Inflammatory macrophage treated with lipopolysaccharide for 4 hours (primary cell): ENCODE results near the gene REEP1.

Source experiments
- DNase-seq: peaks from one replicate; pipeline ENCODE4 v3.0.0-alpha.2; 2020

The REEP1 gene

GRCh38 chr2:86189782-86190416 lies 147.5 kb downstream of the REEP1 start:
- DNase-seq = no peak

DNA sequence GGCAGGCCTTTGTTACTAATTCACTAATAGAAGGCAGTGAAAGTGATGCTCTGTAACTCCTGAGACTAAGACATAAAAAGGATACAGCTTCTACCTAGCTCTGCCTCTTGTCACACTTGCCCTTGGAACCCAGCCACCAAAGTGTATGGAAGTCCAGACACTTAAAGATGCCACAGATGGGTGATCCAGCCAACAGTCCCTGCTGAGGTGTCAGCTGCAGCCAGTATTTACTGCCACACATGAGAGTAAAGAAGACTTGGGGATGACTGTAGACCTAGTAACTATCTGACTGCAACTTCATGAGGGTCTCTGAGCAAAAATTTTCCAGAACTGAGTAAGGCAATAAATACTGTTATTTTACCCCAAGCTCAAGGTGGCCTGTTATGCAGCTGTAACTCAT lies 151.0 kb downstream of the REEP1 start:
- DNase-seq = no peak

DNA sequence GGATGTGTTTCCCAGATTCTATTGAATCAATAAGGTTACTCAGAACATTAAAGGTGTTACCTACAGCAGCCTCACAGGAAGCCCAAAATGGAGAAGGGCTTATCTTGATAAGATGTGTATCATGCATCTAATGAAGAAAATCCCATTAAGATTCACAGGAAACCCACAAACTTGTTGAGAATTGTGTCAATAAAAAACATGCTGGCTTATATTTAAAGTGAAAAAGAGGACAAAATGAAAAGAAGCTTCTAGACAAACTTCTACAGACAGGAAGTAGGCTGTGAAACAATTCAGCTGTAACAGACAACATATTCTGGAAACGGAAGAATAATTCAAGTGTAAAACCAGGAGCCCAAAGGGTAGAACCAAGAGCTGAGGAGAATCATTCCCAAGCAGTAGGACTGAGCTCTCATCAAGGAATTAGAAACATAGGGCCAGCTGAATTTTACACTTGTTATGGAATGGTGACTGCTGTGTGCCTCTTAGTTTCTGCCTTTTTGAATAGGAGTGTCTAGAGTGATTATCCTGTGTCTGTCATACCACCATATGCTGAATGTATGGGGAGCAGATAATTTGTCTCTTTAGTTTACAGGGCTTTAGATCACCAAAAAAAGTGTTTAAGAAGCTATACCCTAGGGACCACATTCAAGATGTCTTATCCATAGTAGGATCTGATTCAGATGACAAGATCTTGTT lies 151.8 kb downstream of the REEP1 start:
- no peak for DNase-seq

GRCh38 chr2:86176597-86176996 lies 160.8 kb downstream of the REEP1 start:
- no peak for DNase-seq

DNA sequence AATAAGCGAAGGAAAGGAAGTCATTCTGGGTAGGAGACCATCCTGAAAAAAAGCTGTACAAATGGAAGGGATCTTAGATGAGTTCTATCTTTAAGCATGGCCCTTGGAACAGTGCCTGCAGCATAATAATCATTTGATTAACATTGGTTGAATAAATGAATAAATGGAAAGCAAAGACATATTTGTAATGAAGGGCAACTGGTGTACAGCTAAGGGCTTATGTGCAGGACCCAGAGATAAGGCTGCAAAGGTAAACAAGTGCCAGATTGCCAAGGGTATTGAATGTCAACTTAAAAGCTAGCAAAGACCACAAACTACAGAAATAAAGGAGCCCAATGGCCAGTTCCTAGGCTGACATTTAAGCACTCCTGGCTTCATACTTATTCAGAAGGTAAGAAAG lies 161.6 kb downstream of the REEP1 start:
- no peak for DNase-seq

GRCh38 chr2:86174445-86174844 lies 163.0 kb downstream of the REEP1 start:
- DNase-seq = peak; percentile 21

- no peak for DNase-seq
Observed at GRCh38 chr2:86172610-86173009, 164.8 kb downstream of the REEP1 start.

DNA sequence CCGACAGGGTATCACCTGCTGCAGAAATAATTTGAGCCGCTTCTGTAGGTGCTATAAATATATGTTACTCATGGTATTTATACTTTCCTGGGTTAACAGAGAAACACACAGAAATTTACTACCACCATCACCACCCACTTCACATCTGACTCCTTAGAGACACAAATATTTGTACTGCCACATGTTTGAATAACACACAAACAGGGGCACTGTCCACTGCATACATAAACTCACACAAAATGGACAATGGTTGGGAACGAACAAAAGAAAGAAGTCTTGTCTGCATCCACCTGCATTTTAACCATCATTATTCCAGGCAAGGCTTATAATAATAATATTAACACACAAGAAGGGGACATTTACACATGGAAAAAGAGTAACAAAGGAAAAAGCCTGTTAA lies 166.1 kb downstream of the REEP1 start:
- no peak for DNase-seq

DNA sequence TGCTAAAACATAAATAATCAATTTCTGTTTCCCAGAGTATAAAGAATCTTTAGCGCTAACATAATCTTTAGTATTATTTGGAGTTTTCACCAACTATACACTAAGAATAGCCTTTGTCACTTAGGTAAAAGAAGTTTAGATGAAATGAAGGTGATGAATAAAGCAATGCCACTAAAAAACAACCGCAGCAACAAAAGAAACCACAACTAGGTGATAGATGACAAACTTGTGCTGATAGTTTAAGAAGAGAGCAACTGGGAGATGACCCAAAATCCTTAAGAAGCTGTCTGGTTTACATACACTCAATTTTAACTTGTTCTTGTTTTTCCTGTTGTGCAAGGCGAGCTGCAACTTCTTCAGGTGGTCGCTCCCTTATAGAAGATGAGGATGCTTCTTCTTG lies 167.0 kb downstream of the REEP1 start:
- no peak for DNase-seq
